ENCODE data around the gene POLR3E. TPM values are rescaled to one million over a fixed set of nuclear protein-coding genes. Genes with fewer than 3 reads are reported as not detected.
"Not testable (repeated sequence)": the region's sequence is repeated elsewhere in the genome, so short reads cannot be mapped to it uniquely, and the experiment has no call there.

Gene POLR3E
- total RNA-seq, 2 donors from 2014 or later: 27.2 to 33.6 TPM

DNA sequence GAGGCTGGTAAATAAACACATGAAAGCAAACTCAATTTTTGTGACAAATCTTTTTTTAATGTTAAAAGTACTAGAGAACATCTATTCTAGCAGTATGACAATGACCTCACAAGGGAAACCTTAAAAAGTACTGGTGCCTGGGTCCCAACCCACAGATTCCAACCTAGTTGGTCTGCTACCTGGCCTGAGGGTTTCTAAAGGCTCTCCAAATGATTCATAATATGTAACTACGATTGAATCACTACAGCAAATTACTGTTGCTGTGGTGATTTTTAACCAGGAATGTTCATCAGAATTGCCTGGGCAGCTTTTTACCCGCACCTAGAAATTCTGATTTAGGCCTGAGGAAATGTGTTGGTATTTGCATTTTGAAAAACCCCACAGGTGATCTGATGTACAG is 51.1 kb downstream of the POLR3E start:
- intact Hi-C loops (cut with DNase I): no loop called here
- ATAC-seq: no peak

DNA sequence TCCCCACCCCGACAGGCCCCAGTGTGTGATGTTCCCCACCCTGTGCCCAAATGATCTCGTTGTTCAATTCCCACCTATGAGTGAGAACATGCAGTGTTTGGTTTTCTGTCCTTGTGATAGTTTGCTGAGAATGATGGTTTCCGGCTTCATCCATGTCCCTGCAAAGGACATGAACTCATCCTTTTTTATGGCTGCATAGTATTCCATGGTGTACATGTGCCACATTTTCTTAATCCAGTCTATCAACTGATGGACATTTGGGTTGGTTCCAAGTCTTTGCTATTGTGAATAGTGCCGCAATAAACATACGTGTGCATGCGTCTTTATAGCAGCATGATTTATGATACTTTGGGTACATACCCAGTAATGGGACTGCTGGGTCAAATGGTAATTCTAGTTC is 53.8 kb downstream of the POLR3E start:
- intact Hi-C loops (cut with DNase I); DNase-seq; ATAC-seq: not testable (repeated sequence)

More for the DNA sequence above, 51.1 kb downstream of the POLR3E start:
- no peak for DNase-seq

DNA sequence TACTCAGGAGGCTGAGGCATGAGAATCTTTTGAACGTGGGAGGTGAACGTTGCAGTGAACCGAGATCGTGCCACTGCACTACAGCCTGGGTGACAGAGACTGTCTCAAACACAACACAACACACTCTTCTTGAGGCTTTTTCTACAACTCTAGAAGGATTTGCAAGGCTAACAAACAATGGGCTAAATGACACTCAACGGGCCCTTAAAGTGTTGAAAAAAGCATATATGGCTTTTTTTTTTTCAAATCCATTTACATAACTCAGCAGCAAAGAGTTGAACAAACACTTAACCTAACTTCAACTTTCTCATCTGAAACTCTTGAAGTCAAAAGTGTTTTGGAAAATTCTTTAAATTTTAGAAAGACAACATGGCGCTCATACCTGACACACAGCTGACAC is 54.9 kb downstream of the POLR3E start:
- ATAC-seq: no peak
- DNase-seq: no peak
- intact Hi-C loops (cut with DNase I): no loop called here

DNA sequence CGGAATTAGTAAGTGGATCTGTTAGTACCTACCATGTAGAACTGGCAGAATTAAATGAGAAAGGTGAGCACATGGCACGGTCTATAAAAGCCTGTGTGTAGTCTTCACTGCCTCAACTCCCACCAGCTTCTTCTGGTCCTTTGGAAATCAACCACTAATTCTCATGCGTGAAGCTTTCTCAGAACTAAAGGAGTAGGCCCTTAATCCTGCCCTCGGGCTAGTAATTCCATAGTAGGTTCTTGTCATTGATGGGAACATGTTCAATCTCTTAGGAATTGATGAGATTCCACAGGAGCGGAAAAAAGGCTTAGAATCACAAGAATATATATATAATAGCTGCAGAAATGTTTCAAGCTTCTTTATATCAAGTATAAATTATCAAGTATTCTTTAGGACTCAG is 55.5 kb downstream of the POLR3E start:
- no peak for DNase-seq
- no peak for ATAC-seq
- intact Hi-C loops (cut with DNase I): no loop called here

DNA sequence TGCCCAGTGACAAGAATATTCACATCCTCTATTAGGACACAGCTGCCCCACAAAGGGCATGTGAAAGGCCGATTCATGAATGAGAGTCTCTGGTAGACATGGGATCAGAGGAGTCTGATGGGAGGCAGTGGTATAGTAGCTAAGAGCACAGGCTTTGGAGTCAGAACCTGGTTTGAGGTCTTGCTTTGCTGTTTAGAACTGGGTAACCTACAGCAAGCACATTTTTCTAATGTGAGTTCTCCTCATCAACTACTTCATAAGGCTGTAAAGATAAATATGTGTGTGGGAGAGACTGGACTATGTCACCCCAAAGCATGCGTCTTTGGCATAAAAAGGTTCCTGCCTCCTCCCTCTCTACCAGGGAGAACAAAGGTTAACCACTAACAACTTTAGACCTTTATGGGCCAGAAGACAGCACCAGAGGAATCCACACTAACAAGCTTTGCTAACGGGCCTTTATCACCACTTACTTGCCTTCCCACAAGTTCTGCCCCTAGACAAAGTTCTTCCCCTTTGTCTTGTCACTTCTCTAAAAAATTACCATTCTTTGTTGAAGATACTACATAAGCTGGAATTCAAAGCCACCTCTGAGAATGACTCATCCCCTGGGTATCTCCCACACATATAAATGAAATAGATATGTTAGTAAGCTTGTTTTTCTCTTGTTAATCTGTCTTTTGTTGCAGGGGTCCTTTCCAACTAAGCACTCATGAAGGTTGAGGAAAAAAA is 56.1 kb downstream of the POLR3E start:
- intact Hi-C loops (cut with DNase I): no loop called here
- no peak for DNase-seq
- peak; percentile 27 to 62 for ATAC-seq

DNA sequence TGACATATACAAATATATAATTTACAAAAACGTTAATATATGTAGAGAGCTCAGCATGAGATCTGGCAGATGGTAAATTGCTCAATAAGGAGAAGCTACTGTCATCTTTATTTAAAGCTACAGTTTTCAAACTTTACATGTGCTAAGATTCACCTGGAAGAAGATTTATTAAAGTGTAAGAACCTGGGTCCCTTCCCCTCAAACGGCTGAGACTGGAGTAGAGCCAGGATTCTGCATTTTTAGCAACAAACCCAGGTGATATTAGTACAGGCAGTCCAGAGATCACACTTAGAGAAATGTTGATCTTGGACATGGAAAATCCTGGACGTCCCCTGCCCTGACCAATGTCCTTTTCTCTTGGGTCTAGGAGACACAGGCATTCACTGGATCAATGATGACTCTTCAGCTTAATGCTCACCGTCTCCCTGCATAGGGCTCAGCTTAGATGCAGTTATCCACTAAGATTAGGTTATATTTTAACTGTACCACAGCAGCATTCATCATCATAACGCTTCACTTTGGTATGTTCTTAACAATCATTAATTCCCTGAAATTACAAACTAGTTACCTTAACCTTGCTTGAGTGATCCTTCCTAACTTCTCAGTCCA is 56.8 kb downstream of the POLR3E start:
- ATAC-seq: peak in 1 of 2 donors; percentile 15
- DNase-seq: no peak
- intact Hi-C loops (cut with DNase I): no loop called here

DNA sequence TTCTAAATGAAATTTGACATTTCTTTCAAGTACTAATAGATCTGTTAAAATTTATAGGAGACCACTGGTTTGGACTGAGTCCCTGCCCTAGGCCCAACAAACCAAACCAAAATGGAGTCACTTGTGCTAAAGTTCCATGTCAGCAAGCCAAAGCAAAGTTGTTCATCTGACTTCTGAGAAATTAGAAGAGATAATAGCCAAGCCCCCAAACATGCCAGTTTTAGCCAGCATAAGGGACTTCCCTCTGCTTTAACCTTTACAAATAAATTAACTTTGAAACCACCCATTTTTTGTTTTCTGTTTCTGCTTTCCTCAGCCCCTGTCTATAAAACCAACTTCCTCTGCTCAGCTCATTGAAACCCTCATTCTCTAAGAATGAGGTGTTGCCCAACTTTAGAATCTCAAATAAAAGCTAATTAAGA is 58.3 kb downstream of the POLR3E start:
- DNase-seq: no peak
- no peak for ATAC-seq
- intact Hi-C loops (cut with DNase I): no loop called here

DNA sequence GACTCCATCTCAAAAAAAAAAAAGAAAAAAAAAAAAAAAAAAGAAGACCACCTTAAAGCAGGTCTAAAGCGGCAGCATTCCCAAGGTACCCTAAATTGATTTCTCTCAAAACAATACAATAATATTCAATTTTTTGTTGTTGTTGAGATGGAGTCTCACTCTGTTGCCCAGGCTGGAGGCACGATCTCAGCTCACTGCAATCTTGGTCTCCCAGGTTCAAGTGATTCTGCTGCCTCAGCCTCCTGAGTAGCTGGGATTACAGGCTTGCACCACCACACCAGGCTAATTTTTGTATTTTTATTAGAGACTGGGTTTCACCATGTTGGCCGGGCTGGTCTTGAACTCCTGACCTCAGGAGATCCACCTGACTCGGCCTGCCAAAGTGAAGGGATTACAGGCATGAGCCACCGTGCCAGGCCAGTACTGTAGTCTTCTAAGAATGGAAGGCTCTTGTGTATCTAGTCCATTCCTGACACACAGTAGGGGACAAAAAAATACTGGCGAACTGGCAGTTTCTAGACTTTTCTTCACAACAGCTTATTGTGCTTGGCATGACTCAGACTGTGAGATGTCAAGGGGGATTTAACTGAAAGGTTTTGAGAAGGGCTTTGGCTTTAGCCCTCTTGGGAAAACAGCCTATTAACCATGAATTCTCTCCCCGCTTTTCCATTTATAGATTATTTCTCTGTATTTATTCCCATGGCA is 59.9 kb downstream of the POLR3E start:
- no peak for ATAC-seq
- DNase-seq: no peak
- intact Hi-C loops (cut with DNase I): no loop called here

DNA sequence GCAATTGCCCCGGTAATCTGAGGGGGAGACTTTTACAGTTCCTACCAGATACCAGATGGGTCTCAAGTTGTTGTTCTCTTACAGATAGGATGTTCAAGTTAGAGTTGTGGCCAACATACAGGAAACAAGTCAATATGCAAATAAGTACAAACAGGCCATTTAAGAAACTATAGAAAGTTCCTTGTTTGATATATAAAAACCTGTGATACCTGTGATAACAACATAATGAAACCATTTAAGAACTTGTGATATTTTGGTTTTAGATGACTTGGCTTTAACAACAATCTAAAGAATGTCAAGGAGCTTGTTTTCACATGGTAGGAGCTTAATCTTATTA is 60.4 kb downstream of the POLR3E start:
- ATAC-seq (no peak), DNase-seq (no peak)
- intact Hi-C loops (cut with DNase I): no loop called here

DNA sequence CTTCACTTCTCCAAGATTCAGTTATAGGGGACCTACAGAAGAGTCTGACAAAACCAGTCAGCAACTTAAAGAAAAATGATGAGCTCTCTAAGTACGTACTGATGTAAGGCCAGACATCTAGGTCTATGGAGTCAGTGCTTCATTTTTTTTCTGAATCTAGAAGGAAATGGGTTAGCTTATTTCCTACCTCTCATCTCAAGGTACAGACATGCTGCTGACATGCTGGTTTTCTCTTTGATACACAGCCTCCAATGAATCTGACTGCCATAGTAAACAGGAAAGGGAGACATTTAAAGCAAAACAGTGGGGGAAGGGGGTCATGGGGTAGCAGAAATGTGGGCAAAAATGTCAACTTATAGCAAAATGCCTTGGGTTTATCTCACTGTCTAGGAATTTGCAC is 60.8 kb downstream of the POLR3E start:
- intact Hi-C loops (cut with DNase I): no loop called here
- no peak for DNase-seq
- no peak for ATAC-seq

DNA sequence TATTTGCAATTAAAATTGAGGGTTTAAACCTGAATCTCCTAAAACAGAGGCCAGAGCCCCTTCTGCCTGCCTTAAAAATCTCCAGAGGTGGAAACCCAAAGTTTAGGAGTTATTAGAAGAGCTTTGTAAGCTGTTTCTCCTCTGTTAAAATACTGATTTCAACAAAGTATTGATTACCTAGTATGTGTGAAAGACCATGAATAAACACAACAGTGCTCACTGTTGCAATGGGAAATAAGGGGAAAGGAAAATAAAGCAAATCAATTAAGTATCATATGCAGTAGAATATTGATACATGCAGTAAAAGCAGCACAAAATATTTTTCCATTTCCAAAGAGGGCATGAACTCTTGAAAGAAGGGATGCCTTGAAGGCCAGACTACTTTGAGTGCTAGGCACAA is 62.5 kb downstream of the POLR3E start:
- intact Hi-C loops (cut with DNase I): no loop called here
- ATAC-seq (no peak), DNase-seq (no peak)

DNA sequence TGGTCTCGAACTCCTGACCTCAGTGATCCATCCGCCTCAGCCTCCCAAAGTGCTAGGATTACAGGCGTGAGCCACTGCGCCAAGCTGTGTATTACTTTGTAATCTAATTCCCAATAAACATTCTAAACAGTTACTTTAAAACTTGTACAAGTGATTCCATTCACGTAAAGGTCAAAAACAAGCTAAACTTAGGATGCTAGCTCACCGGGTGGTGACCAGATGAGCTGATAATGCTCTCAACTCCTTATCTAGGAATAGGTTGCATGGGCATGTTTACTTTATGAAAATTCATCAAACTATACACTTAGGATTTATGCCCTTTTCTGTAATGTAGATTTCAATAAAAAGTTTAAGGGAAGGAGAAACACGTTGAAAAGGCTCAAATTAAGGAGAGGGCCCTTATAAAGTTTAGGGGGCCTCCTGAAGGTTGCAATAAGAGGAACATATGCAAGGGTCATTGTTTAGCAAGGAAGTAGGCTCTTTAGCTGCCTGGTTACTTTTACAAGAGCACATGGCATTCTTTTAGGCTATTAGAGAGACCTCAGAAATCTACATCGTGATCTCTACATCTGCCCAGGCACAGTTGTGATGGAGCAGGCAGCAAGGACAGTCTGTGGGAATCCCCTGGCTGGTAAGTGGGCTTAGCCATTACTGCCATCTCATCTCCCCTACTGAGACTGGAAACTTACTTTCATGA is 63.9 kb downstream of the POLR3E start:
- intact Hi-C loops (cut with DNase I): no loop called here
- ATAC-seq (no peak), DNase-seq (no peak)

DNA sequence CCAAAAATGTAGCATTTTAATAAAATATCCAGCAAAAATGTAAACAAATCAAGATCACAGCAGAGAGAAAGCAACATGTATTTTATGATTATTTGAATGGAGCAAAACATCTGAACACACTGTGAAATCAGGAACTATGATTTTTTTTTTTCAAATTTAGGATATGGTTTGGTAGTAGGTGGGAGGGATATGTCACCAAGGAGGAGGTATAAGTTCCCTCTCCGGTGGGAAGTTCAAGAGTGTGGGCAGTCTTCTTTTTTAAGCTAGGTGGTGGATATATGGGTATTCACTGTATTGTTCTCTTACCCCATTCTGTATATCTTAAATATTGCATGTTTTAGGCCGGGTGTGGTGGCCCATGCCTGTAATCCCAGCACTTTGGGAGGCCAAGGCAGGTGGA is 67.0 kb downstream of the POLR3E start:
- DNase-seq (no peak), ATAC-seq (no peak)
- intact Hi-C loops (cut with DNase I): no loop called here

DNA sequence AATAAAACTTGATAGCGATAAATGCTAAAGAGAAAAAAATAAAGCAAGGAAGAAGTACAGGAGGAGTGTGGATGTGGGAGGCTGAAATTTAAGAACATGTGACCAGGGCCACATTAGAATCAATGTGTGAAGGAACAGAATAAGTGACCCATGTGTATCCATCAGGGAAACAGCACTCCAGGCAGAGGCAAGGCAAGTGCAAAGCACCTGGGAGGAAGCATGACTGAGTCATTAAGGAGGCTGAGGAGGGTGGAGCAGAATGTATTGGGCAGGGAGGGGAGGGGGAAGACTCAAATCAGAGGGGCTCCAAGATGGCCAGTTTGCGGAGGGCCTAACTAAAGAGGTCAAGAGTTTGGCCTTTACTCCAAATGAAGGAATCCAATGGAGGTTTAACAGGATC is 69.2 kb downstream of the POLR3E start:
- ATAC-seq: no peak
- DNase-seq: no peak
- intact Hi-C loops (cut with DNase I): no loop called here

DNA sequence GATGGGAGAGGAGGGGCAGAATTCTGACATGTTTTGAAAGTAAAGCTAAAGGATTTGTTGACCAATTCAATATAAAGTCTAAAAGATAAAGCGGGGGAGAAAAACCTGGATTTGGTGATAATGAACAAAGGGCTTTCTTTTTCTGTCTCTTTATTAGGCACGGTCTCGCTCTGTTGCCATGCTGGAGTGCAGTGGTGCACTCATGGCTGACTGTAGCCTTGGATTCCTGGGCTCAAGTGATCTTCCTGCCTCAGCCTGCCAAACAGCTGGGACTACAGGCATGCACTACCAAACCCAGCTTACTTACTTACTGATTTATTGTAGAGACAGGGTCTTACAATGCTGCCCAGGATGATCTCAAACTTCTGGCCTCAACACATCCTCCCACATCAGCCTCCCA is 69.7 kb downstream of the POLR3E start:
- DNase-seq (no peak), ATAC-seq (no peak)
- intact Hi-C loops (cut with DNase I): no loop called here

DNA sequence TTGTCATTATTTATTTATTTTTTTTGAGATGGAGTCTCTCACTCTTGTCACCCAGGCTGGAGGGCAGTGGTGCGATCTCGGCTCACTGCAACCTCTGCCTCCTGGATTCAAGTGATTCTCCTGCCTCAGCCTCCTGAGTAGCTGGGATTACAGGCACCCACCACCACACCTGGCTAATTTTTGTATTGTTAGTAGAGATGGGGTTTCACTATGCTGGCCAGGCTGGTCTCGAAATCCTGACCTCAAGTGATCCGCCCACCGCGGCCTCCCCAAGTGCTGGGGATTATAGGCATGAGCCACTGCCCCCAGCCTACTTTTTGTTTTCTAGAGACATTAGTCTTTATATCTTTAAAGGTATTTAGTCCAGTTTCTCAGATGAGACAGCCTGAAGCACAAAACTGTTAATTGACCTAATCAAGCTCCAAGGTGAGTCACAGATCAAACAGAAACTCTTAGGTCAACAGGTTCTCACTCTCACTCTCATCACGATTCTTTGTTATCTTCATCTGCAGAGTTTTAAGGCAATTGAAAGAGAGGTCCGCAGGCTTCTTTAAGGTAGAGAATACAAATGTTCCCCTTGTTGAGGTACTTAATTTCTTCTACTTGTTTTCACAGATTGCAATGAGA is 71.1 kb downstream of the POLR3E start:
- DNase-seq; ATAC-seq; intact Hi-C loops (cut with DNase I): not testable (repeated sequence)

DNA sequence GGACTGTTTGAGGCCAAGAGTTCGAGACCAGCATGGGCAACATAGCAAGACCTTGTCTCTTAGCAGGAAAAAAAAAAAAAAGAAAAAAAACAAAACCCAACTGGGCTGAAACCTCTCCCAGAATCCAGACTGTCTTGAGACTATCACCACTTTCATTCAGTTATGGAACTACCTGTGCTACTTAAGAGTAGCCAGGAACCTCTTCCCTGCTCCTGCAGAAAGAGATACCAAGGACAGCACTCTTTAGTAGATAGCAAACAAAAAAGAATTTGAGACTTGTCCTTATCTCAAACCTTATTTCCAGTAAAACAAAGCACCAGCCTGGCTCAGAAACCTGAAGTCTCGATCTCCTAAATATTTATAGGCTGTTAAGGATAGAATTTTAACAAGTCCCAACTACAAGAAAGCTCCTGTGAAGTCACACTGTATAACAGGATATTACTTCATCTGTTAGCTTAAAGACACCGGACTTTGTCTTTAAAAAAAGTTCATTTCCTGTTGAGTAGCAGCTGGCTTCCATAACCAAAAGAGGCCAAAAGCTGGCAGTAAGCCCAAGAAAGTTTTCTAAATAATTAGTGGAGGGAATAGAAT is 72.1 kb downstream of the POLR3E start:
- peak in 1 of 2 donors; percentile 19 for ATAC-seq
- DNase-seq: no peak
- intact Hi-C loops (cut with DNase I): no loop called here

DNA sequence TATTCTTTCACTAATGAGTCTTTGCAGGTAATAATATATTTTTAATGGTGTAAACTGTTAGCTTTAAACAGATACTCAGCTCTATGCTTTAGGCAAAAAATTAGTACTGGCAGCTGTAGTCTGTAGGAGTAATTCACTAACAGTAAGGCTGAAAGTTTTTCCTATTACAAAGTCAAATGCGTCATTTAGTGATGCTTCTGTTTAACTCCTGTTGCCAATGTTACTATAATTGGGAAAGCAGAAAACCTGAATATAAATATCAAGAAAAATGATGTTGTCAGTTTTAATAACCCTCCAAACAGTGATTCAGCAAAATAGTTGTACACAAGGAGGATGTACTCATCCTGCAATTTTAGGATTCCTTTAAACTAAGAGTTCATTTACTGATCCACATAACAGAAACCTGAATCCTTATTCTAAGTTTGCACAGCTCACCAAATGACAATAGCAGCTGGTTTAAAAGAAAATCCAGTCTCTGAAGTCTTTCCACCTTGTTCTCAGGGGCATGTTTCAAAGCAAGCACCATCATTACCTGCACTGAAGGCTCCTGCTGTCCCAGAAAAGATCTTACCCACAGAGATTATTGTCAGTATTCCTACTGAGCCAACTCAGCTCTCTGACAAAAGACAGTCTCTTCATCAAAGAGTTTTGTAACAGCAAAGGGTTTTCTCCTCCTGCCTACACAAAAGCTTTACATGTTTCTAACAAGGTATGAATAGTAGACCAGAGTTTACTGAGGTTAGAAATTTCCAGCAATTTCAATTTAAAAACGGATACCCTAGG is 73.0 kb downstream of the POLR3E start:
- ATAC-seq: peak in 1 of 2 donors; percentile 8
- intact Hi-C loops (cut with DNase I): loop anchor here in 1 of 2 donors (10.0 kb wide), 1 partner anchor 45 kb away; no protein-coding TSS in a partner anchor

More for the DNA sequence above, 73.0 kb downstream of the POLR3E start:
- DNase-seq: no peak
